Skeletal muscle cell (primary cell): Measurements from ENCODE around the gene SARNP.

Experiments
- DNase-seq: peaks from one replicate; pipeline ENCODE4 v3.0.0-alpha.2; 2010; ENCODE audit warnings: low read depth
- H3K4me3 ChIP-seq: 2 replicates; pipeline ENCODE4 v1.5.1; 2011; ENCODE audit warnings: low read depth, mild to moderate bottlenecking, control low read depth, low read length, moderate library complexity

Gene SARNP

DNA sequence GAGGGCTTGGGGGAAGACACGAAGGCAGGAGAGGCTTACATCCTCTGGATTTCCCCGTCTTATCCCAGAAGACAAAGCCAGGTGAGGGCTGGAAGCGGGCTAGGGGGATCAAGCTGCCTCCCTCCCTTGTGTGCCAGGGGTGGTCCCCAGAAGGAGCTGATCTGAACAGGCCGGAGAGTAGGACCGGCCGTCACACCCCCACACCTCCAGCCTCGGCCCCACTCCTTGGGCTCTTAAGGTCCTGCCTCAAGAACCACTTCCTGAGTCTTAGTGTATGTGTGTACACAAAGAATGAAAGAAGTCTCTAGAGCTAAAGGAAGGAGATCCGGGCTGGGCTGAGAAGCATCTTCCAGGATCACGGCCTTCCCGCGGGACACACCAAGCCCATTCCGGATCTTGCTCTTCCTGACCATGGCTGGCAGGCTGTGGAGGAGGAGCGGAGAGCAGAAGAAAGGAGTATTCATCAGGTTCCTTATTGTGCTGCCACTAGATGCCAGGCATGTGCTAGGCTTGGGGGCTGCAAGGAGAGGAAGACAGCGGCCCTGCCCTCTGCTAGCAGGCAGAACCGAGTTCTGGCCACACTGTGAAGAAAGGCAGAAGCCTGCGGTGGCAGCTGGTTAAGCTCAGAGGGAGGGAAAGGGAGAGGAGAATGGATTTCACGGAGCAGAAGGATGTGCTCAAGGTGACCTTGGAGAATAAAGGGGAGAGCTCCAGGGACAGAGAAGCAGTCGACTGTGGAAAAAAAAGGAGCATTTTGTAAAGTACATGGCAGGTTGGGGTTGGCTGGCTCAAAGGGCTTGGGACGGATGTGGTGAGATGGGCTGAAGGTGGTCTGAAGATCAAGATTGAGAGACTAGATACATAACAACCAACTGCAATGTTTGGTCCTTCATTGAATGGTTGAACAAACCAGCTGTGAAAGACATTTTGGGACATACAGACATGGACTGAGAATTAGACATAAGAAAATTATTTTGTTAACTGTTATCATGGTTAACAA is 87.4 kb downstream of the SARNP start:
- DNase-seq, result no peak
- H3K4me3 ChIP-seq, result peak overlapping the region; percentile 90

DNA sequence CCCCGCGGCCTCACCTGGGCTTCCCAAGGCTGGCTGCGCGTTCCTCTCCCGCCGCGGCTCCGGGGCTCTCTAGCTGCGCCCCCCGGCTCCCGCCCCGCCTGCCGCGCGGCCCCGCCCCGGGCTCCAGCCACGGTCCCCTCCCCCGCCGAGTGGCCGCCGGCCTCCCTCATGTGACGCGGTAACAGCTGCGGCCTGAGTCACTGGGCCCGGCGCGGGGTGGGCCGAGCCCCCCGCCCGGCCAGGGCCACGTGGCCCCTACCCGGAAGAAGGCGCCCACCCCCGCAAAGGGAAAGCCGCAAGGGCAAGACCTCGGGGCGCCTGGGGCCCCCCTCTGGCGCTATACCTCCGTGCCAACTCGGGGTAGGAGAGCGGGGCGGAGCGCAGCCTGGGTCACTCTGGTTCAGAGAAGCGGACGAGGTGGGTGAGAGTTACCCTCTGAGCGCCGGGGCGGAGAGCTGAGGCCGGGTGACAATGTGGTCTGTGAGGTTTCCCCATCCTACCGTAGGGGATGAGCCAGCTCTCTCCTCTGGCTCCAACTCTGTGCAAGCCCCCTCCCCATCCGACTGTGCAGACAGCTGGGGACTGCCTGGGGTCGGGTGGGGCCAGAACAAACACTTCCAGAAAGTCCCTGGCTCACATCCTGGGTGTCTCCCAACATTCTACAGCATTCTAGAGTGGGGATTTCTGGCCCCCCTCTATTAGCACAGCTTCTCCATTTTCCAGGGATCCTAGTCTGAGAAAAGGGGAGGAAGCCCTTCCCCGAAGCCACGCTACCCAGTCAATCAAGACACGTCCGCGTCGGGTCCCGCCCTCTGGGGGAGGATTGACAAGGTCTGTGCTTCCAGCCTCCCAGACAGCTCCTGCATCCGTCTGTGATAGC is 88.3 kb downstream of the SARNP start, which contains the start of gene CD63:
Gene CD63, minus strand, starts transcription at position 71 of the 880 bp plus-strand sequence. CDS start 668 bp downstream, outside the sequence.
- peak; percentile 88 for DNase-seq
- H3K4me3 ChIP-seq, result peak within 1 kb of the TSS; percentile 90

DNA sequence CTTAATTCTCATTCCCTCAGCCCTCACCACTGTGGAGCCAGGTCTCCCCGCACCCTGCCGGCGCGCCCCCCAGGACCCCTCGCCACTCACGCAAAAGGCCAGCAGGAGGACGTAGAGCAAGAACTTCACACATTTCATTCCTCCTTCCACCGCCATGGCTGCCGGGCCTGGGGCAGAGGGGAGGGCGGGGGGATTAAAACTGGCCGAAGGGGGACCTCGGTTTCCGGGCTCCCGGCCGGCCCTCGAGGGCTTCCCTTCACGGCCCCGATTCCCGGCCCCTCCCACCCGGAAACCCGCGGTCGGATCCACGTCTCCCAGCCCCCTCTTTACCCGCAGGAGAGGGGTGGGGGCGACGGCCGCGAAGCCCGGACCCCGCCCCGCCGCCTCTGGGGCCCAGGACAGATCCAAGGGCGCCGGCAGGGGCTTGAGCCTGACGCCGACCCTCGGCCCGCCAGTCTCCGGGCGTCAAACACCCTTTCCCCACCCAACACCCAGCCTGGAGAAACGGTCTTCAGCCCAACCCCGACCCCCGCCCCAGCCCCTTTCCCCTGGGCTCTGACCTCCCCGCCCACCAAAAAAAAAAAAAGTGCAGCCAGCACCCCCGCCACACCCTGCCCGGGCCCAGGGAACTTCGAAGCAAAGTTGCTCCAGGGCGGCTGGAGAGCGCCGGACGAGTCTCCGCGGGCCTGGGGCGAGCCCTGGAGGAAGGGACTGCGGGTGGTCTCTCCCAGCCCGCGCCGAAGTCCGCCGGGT is 89.2 kb downstream of the SARNP start:
- no peak for DNase-seq
- H3K4me3 ChIP-seq, result peak overlapping the region; percentile 90

DNA sequence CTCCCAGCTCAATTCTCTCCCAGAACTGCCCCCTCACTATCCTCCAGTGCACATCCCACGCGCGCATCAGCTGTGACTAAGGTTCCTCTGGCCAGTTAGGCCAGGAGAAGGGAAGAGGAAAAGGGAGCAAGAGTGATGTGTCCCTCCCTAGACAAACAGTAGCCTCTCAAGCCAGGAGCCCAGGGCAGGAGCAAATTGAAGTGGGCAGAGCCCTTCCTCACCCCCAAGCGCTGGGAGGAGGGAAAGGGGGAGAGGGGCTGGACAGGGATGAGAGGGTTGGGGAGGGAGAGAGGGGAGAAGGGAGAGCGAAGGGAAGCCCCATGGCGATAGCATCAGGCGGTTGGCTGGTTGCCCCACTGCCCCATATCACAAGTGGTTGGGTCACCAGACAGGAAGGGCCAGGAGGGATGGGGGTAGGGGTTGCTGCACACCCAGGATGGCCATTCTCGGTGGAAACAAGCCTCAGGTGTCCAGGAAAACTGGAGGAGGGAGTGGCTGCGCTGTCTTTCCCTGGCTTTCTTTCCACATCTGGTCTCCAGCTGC is 89.8 kb downstream of the SARNP start:
- no peak for DNase-seq
- H3K4me3 ChIP-seq, result peak overlapping the region; percentile 90

DNA sequence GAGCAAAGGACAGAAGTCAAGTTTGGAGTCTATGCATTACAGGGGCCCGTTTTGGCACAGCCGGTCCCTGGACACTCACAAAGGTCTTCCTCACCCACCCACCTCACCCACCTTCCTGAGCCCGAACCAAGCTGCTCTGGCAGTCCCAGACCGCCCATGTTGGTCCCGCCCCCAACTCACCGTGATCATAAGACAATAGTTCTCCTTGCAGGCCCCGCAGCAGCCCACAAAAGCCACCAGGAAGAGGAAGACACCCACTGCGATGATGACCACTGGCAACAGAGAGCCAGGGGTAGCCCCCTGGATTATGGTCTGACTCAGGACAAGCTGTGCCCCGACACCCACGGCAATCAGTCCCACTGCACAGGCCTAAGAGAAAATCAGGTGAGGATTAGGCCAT is 90.6 kb downstream of the SARNP start:
- no peak for DNase-seq
- peak overlapping the region; percentile 90 for H3K4me3 ChIP-seq

DNA sequence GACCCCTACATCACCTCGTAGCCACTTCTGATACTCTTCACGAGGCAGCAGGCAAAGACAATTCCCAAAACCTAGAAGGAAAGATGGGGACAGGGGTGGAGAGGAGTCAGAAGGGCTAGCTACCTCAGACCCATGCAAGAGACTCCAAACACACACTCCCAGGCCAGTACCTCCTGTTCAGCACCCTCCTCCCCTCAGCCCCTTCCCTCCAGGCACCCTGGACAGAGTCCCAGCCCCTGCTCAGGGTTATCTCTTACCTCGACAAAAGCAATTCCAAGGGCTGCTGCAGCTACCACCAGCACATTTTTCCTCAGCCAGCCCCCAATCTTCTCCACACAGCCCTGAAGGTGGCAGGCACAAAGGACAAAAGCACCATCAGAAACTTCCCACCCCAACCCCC is 92.0 kb downstream of the SARNP start:
- DNase-seq, result no peak
- no peak overlapping the region for H3K4me3 ChIP-seq

DNA sequence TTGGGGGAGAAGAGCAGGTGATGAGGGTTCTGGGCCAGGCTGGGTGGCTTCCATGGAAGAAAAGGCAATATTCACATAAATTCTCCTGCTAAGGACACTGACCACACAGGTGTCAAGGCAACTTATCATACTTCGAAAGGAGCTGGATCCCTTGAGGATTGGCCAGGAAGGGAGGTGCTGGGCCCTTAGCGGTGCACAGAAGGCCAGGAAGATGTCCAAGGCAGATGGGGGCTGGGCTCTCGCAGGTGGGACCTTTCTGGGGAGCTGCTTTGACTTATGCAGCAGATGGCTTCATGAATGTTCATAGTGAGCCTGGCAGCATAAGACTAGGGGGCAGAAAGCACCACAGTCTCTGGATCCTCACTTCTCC is 92.6 kb downstream of the SARNP start:
- DNase-seq, result no peak
- H3K4me3 ChIP-seq, result no peak overlapping the region

DNA sequence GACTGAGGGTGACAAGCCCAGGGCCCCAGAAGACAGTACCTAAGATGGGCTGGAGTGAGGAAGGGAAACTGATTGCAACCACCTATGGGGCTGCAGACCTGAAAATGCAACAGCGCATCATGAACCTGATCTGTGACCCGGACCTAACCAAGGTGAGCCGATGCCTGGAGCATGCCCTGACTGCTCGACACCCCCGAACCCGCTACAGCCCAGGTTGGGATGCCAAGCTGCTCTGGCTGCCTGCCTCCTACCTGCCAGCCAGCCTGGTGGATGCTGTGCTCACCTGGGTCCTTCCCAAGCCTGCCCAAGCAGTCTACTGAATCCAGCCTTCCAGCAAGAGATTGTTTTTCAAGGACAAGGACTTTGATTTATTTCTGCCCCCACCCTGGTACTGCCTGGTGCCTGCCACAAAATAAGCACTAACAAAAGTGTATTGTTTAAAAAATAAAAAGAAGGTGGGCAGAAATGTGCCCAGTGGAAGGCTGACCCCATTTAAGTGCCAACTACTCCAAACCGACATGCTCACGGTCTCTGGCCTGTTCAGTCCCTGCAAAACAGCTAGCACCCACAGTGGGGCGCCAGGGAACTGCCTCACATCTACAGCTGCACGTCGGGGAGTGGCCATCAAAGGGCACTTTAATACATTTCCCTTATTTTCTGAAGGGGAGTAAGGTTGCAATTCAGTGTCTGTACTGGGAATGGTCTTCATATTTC is 93.1 kb downstream of the SARNP start:
- DNase-seq, result no peak
- H3K4me3 ChIP-seq, result no peak overlapping the region

DNA sequence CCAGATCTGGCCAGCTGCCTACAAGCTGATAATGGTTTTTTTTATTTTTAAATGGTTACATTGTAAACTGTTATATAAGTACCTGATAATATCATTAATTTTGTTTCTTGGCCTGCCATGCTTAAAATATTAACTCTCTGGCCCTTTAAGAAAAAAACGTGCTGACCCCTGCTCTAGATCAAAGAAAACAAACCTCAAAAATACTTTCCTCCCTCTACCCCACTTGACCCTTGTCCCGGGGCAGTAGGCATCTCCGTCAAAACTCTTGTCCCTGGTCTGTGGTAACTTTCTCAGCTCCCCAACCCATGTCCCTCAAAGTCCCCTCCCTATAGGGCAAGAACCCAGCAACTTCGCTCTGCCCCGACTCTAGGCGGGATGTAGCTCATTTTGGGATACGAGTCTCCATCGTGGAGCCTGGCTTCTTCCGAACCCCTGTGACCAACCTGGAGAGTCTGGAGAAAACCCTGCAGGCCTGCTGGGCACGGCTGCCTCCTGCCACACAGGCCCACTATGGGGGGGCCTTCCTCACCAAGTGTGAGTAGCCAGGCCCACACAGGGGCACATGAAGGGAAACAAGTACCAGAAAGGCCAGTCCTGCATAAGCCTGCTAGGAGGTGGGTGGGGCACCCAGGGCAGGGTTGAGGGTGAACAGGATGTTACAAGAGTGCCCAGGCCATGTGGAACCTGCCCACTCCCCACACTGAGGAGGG is 93.9 kb downstream of the SARNP start:
- no peak overlapping the region for H3K4me3 ChIP-seq
- DNase-seq, result no peak

DNA sequence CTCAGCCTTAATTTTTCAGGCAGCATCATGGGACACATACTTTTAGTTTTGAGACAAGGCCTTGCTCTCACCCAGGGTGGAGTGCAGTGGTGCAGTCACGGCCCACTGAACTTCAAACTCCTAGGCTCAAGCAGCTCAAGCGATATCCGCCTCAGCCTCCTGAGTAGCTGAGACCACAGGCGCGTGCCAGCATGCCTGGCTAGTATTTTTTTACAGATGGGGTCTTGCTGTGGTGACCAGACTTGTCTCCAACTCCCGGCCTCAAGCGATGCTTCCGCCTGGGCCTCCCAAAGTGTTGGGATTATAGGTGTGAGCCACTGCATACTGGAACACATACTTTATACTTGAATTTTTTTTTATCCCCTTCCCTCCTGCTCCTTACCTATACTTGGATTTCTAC is 94.6 kb downstream of the SARNP start:
- H3K4me3 ChIP-seq, result no peak overlapping the region
- DNase-seq, result no peak

DNA sequence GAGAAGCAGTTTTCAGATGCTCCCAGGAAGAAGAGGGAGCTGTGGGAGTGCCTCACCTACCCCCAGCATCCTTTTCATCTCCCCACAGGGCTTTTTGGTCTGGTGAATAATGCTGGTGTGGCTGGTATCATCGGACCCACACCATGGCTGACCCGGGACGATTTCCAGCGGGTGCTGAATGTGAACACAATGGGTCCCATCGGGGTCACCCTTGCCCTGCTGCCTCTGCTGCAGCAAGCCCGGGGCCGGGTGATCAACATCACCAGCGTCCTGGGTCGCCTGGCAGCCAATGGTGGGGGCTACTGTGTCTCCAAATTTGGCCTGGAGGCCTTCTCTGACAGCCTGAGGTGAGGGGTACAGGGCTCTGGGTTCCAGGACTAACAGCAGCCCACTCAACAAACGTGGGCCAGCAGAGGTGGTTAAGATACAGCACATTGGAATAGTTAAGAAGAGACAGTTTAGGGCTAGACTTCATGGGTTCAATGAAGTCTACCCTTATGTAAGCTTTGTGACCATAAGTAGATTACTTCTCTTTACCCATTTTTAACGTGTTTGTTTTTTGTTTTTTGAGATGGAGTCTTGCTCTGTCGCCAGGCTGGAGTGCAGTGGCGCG is 95.8 kb downstream of the SARNP start:
- no peak for DNase-seq

DNA sequence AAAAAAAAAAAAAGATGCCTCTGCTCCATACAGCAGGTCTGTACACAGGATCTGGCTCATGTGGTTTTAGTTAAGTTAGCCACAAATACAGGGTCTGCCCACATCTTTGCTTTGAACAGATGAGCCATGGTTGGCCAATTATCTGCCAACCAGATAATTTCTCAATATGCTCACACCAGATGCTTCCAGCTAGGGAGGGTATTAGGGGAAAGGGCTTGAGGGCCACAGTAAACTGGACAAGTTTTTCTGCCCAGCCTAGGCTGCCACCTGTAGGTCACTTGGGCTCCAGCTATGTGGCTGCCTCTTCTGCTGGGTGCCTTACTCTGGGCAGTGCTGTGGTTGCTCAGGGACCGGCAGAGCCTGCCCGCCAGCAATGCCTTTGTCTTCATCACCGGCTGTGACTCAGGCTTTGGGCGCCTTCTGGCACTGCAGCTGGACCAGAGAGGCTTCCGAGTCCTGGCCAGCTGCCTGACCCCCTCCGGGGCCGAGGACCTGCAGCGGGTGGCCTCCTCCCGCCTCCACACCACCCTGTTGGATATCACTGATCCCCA is 96.6 kb downstream of the SARNP start:
- no peak overlapping the region for H3K4me3 ChIP-seq
- DNase-seq, result peak; percentile 76

More for the DNA sequence above, 95.8 kb downstream of the SARNP start:
- H3K4me3 ChIP-seq, result no peak overlapping the region

DNA sequence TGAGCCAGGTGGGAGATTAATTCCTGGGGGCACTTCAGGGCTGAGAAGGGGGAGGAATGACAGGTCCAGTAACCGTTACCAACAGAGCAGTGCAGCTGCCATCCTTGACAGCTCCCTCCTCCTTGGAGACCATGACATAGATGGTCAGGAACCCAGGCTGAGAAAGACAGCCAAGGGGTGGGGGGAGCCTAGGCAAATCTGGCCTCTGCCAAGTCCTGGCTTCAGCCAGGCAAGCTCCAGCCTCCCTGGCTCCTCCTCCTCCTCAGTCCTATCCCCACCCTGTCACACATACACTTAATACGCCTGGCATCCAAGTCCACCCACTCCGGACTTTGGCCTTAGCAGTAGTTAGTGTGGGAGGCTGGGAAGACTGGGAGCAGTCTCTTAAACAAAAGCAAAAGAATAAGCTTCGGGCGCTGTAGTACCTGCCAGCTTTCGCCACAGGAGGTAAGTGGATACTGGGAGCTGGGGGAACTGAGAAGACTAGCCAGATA is 97.4 kb downstream of the SARNP start, which contains the start of gene RDH5:
Gene RDH5, plus strand, starts transcription at position 323 of the 494 bp plus-strand sequence. CDS start 792 bp downstream, outside the sequence.
- peak within 1 kb of the TSS; percentile 10 for H3K4me3 ChIP-seq

DNA sequence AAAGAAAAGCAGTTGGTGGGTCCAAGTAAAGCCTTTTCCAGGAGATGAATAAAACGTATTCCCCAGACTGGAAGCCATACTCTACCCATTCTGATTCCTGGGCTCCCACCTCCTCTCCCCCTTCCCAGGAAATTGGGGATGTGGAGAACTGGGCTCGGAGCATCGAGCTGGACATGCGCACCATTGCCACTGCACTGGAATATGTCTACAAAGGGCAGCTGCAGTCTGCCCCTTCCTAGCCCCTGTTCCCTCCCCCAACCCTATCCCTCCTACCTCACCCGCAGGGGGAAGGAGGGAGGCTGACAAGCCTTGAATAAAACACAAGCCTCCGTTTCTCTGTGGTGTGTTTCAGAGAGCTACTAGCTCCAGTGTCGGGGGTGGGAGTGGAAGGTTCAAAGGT is 98.2 kb downstream of the SARNP start:
- H3K4me3 ChIP-seq, result no peak overlapping the region
- DNase-seq, result no peak

More for the DNA sequence above, 97.4 kb downstream of the SARNP start, which contains the start of gene RDH5:
- DNase-seq, result peak; percentile 82

DNA sequence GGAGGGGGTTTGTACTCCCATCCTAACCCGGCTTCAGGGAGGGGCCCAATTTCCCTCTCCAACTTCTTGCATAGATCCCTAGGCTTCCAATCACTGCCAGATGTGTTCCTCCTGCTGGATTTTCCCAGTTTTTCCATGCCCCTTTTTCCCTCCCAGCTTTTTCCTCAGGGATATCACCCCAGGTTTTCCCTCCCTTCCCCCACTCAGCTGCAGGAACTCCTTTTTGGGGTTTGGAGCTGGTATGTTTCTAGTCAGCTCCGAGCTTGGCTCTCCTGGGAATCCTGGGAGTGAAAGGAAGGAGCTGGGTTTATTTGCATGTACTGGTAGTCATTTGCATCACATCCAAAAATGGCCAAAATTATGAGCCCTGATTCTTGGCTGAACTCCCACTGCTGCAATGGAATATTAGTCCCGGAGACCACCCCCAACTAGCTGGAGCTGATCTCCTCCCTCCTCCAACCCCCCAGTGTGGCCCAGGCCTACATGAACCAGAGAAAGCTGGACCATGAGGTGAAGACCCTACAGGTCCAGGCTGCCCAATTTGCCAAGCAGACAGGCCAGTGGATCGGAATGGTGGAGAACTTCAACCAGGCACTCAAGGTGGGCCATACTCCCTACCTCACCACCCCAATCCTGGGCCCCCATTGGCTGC is 98.8 kb downstream of the SARNP start:
- DNase-seq, result no peak
- no peak overlapping the region for H3K4me3 ChIP-seq

DNA sequence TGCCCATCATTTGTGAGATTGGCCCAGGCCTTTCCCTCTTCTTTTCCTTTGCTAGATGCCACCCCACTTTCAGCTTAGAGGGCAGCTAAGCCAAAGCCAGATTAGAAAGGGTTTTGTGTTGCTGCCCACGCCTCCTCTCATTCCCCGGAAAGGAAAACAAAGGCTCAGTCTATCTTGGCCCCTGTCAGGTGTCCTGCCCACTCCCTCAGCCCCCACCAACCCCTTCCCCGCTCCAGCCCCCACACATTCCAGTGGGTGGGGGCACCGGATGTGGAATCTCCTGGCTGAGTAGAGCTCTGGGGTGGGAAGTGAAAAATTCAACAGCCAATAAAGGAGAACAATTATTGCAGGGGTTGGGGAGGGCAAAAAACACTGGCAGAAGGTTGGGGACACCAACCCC is 99.5 kb downstream of the SARNP start:
- DNase-seq, result no peak
- H3K4me3 ChIP-seq, result peak overlapping the region; percentile 15
